Stomach (tissue), 9 donors: Measurements from ENCODE around the gene FAIM. TPM values are rescaled to one million over a fixed set of nuclear protein-coding genes. Genes with fewer than 3 reads are reported as not detected.

Experiments used
- DNase-seq, 2 donors: peaks; one replicate each; pipeline versions ENCODE4 v3.0.0 to v3.0.0-alpha.2; 2013 to 2019
- H3K27ac ChIP-seq, 5 donors: fragments of 200-600 bp in 4 of 5; sonication (generic) in 4 of 5; one replicate each; pipeline ENCODE4 v1.5.1; 2013 to 2019; ENCODE audit warnings: mild to moderate bottlenecking in 1 of 5, moderate library complexity in 1 of 5
- H3K27me3 ChIP-seq, 3 donors: fragments of 200-600 bp; sonication (generic); one replicate each; pipeline ENCODE4 v1.5.1; 2017 to 2019; ENCODE audit warnings: mixed run types in 1 of 3
- H3K36me3 ChIP-seq, 4 donors: fragments of 200-600 bp; sonication (generic); 1 replicate in 3 of 4; 2 replicates in 1 of 4; pipeline ENCODE4 v1.5.1; 2016 to 2019
- H3K4me1 ChIP-seq, 4 donors: fragments of 200-600 bp; sonication (generic); one replicate each; pipeline ENCODE4 v1.5.1; 2016 to 2019
- H3K4me3 ChIP-seq, 4 donors: fragments of 200-600 bp; sonication (generic) in 3 of 4; one replicate each; pipeline ENCODE4 v1.5.1; 2016 to 2019; ENCODE audit warnings: mild to moderate bottlenecking in 1 of 4
- H3K9me3 ChIP-seq, 4 donors: fragments of 200-600 bp; sonication (generic); one replicate each; pipeline ENCODE4 v1.5.1; 2016 to 2019
- EP300 ChIP-seq: sonication (generic); formaldehyde crosslinking; IDR thresholded peaks from one replicate; pipeline ENCODE4 v1.6.1; 2017; ENCODE audit warnings: antibody characterized with exemption
- POLR2A ChIP-seq, 4 donors: fragments of 450-650 bp; IDR thresholded peaks; one replicate each; pipeline ENCODE4 v1.6.1; 2016; ENCODE audit warnings: antibody characterized with exemption in 4 of 4, control low read depth in 2 of 4, mild to moderate bottlenecking in 1 of 4, moderate library complexity in 1 of 4
- POLR2AphosphoS5 ChIP-seq, 3 donors: sonication (generic); formaldehyde crosslinking; IDR thresholded peaks; one replicate each; pipeline ENCODE4 v1.6.1; 2016; ENCODE audit warnings: antibody characterized with exemption in 3 of 3
- WGBS, 5 donors: extraction: QIAGEN DNeasy Blood & Tissue Kit in 3 of 5; methylation state at CpG; one replicate each; pipeline versions ENCODE4 v1.1.5 to v1.1.7; 2013 to 2018; 5-methylcytosine and 5-hydroxymethylcytosine counted together
- intact Hi-C: fragments of 100-400 bp; cut with DNase I; formaldehyde crosslinking; loops from one replicate; pipeline ENCODE4 v1.15.1; 2023; ENCODE audit warnings: low total_unique reads
- polyA plus RNA-seq, 3 donors: library from polyadenylated mRNA; stranded (reverse); fragments of 200-250 nt; gene quantifications; one replicate each; pipeline ENCODE4 v1.2.3, GENCODE V29; 2013
- total RNA-seq, 5 donors: library from RNA; depleted of rRNA; stranded (reverse); fragments of >200 nt; gene quantifications; one replicate each; pipeline versions ENCODE4 v1.1.0 to v1.2.3, GENCODE V29; 2014 to 2016
- TF ChIP-seq, protein P1 (sequence below), 7 experiments: fragments of 450-650 bp in 4 of 7; fragments of 200-600 bp in 3 of 7; sonication (generic) in 3 of 7; IDR thresholded peaks; one replicate each; pipeline ENCODE4 v1.5.1; 2016 to 2019; ENCODE audit warnings: antibody characterized with exemption in 7 of 7, control low read depth in 2 of 7, mild to moderate bottlenecking in 1 of 7
- donor health status: healthy with polysubstance abuse.
- donor health status: Bipolar disorder and iron deficiency.
- donor health status: healthy.

Gene FAIM
- total and polyA plus RNA-seq, 8 donors, result 0.87 to 17.1 (median 13.8) TPM; not detected in 2

DNA sequence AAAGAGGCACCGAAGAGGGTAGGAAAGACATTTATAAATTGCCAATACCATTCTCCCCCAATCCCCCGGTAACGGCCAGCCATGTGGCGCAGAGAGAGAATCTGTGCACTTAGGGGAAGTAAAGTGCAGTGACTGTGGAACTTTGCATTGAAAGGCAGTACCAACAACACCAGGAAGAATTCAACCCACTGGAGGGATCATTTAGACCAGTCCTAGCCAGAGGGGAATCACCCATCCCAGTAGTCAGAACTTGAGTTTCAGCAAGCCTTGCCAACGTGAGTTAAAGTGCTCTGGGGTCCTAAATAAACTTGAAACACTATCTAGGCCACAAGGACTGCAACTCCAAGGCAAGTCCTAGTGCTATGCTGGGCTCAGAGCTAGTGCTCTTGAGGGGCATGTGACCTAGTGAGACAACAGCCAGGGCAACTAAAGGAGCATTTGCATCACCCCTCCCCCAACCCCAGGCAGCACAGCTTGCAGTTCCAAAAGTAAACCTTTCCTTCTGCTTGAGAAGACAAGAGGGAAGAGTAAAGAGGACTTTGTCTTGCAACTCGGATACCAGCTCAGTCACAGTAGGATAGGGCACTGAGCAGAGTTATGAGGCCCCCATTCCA is 29.5 kb upstream of the FAIM start:
- Histone ChIP-seq H3K27ac (no peak overlapping the region), H3K36me3 (peaks cover 1 to 13% (median 6%) of the 10 kb centered on the region in 4 donors), H3K27me3 (no peaks in the 10 kb centered on the region), H3K4me1 (no peaks in the 10 kb centered on the region), H3K9me3 (peaks cover 0 to 5% (median 1%) of the 10 kb centered on the region in 4 donors), H3K4me3 (no peak overlapping the region)
- DNase-seq, result no peak
- 84 to 89% (median 85%) methylated on average over 6 of the region's 6 CpGs for WGBS, 5 donors
- intact Hi-C loops, result no loop called here
- TF ChIP-seq POLR2AphosphoS5 (IDR thresholded peaks at IDR 0.05) (no peak), POLR2A (IDR thresholded peaks at IDR 0.05) (no peak), EP300 (no peak)
- TF ChIP-seq, protein P1, sequence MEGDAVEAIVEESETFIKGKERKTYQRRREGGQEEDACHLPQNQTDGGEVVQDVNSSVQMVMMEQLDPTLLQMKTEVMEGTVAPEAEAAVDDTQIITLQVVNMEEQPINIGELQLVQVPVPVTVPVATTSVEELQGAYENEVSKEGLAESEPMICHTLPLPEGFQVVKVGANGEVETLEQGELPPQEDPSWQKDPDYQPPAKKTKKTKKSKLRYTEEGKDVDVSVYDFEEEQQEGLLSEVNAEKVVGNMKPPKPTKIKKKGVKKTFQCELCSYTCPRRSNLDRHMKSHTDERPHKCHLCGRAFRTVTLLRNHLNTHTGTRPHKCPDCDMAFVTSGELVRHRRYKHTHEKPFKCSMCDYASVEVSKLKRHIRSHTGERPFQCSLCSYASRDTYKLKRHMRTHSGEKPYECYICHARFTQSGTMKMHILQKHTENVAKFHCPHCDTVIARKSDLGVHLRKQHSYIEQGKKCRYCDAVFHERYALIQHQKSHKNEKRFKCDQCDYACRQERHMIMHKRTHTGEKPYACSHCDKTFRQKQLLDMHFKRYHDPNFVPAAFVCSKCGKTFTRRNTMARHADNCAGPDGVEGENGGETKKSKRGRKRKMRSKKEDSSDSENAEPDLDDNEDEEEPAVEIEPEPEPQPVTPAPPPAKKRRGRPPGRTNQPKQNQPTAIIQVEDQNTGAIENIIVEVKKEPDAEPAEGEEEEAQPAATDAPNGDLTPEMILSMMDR (IDR thresholded peaks at IDR 0.05), result no peak

DNA sequence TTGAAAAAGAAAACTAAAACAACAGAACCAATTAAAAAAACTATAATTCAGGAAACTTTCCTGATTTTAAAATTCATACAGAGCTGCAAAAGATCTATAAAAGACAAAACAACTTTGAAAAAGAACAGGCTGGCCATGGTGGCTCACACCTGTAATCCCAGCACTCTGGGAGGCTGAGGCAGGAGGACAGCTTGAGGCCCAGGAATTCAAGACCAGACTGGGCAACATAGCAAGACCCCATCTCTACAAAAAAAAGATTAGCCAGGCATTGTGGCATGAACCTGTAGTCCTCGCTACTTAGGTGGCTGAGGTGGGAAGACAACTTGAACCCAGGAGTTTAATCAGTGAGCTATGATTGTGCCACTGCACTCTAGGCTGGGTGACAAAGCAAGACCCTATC is 21.2 kb upstream of the FAIM start:
- H3K4me3 ChIP-seq, result no peak overlapping the region
- H3K27me3 ChIP-seq, result no peaks in the 10 kb centered on the region
- peaks cover 0 to 8% (median 6%) of the 10 kb centered on the region in 4 donors for H3K36me3 ChIP-seq
- intact Hi-C loops, result no loop called here
- no peaks in the 10 kb centered on the region for H3K9me3 ChIP-seq
- no peak for TF ChIP-seq POLR2A (IDR thresholded peaks at IDR 0.05)
- TF ChIP-seq POLR2AphosphoS5 (IDR thresholded peaks at IDR 0.05), result no peak
- TF ChIP-seq, protein P1 (IDR thresholded peaks at IDR 0.05), result no peak
- TF ChIP-seq EP300, result no peak
- no peak for DNase-seq
- no peak overlapping the region for H3K27ac ChIP-seq
- WGBS, 5 donors, result 94 to 100% (median 100%) methylated on average over 1 of the region's 1 CpG
- peaks cover 3 to 20% (median 10%) of the 10 kb centered on the region in 4 donors for H3K4me1 ChIP-seq

DNA sequence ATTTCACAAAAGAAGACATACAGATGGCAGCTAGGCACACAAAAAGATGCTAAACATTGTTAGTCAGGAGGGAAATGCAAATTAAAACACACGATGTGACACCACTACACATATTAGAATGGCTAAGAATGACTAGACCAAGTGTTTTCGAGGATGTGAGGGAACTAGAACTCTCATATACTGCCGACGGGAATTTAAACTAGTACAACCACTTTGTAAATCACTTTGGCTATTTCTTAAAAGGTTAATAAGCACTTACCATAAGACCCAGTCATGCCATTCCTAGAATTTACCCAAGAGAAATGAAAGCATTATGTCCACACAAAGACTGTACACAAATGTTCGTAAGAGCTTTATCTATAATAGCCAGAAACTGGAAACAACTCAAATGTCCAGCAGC is 20.1 kb upstream of the FAIM start:
- TF ChIP-seq POLR2AphosphoS5 (IDR thresholded peaks at IDR 0.05), result no peak
- TF ChIP-seq, protein P1 (IDR thresholded peaks at IDR 0.05), result no peak
- TF ChIP-seq EP300, result no peak
- TF ChIP-seq POLR2A (IDR thresholded peaks at IDR 0.05), result no peak
- Histone ChIP-seq H3K4me3 (no peak overlapping the region), H3K4me1 (peaks cover 14 to 31% (median 21%) of the 10 kb centered on the region in 4 donors), H3K27me3 (no peaks in the 10 kb centered on the region), H3K27ac (peak overlapping the region in 1 of 5 donors; percentile 29), H3K36me3 (peaks cover 0 to 8% (median 6%) of the 10 kb centered on the region in 4 donors), H3K9me3 (no peaks in the 10 kb centered on the region)
- intact Hi-C loops, result no loop called here
- WGBS, 5 donors, result 47 to 77% (median 63%) methylated on average over 5 of the region's 5 CpGs
- no peak for DNase-seq

DNA sequence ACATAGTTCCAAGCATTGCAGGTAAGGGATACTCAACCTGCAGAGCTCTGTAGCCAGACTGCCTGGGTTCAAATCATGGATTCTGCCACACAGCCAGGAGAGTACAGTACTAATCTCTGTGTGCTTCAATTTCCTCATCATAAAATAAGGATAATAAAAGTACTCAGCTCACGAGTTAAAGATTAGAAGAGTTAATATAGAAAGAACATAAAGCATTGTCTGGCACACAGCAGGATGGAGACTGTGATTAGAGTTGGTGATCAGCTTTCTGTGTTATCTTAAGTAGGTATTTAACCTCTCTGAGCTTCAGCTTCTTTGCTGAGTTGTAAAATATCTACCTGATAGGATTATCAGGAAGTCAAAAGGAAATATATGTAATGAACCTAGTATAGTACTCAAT is 17.2 kb upstream of the FAIM start:
- 22 to 55% (median 37%) methylated on average over 1 of the region's 1 CpG for WGBS, 5 donors
- TF ChIP-seq, protein P1 (IDR thresholded peaks at IDR 0.05), result no peak
- TF ChIP-seq POLR2A (IDR thresholded peaks at IDR 0.05), result no peak
- no peak for TF ChIP-seq POLR2AphosphoS5 (IDR thresholded peaks at IDR 0.05)
- TF ChIP-seq EP300, result no peak
- peaks cover 19 to 40% (median 26%) of the 10 kb centered on the region in 4 donors for H3K4me1 ChIP-seq
- H3K27me3 ChIP-seq, result no peaks in the 10 kb centered on the region
- H3K27ac ChIP-seq, result no peak overlapping the region
- intact Hi-C loops, result no loop called here
- no peaks in the 10 kb centered on the region for H3K9me3 ChIP-seq
- H3K36me3 ChIP-seq, result peaks cover 0 to 8% (median 6%) of the 10 kb centered on the region in 4 donors
- DNase-seq, result no peak
- no peak overlapping the region for H3K4me3 ChIP-seq
